Mesenteric fat pad (tissue), 1 donor: ENCODE measurements around the gene TAF3. TPM values are rescaled to one million over a fixed set of nuclear protein-coding genes. Genes with fewer than 3 reads are reported as not detected.
"Not testable (repeated sequence)": the region's sequence is repeated elsewhere in the genome, so short reads cannot be mapped to it uniquely, and the experiment has no call there.

Experiments
- DNase-seq: peaks from one replicate; pipeline ENCODE4 v3.0.0-alpha.2; 2020; ENCODE audit warnings: low spot score
- total RNA-seq: library from RNA; stranded (reverse); fragmentation: NEBNext Ultra II Directional; extraction: Animal tissue kit (Norgen Biotek cat#: 25700); gene quantifications from one replicate; pipeline ENCODE4 v1.2.1, GENCODE V29; 2021
- donor health status: DM: yes; HTN: yes; CAD: no.

TAF3 gene
- total RNA-seq, 1 donor from 2014 or later, result 8.3 TPM

DNA sequence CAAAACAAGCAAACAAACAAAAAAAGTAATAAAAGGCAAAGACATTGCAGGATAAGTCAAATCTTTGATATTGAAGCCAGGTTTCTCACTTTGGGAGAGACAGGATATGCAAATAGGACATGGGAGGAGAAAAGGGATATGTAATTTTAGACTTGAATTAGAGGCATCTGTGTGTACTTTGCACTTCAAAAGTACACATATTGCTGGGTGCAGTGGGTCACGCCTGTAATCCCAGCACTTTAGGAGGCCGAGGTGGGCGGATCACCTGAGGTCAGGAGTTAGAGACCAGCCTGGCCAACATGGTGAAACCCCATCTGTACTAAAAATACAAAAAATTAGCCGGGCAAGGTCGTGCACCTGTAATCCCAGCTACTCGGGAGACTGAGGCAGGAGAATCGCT lies 6.6 kb upstream of the TAF3 start:
- not testable (repeated sequence) for DNase-seq

DNA sequence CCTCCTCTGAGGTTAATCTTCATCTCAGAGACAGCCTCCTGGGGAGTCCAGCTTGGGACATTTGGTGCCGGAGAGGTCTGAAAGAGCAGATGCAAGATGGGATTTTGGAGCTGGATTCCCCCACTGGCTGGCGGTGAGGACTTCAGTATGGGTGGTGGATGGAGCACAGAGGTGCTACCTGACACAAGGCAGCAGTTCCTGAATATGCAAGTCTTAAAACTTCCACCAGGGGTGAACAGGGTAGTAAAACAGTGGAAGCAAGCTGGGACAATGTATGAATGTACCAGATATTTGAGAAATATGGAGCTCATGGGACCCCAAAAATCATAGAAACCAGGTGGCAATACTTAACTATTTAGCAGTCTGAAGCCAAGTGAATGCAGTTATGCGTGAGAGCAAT lies 4.8 kb upstream of the TAF3 start:
- DNase-seq, result no peak

DNA sequence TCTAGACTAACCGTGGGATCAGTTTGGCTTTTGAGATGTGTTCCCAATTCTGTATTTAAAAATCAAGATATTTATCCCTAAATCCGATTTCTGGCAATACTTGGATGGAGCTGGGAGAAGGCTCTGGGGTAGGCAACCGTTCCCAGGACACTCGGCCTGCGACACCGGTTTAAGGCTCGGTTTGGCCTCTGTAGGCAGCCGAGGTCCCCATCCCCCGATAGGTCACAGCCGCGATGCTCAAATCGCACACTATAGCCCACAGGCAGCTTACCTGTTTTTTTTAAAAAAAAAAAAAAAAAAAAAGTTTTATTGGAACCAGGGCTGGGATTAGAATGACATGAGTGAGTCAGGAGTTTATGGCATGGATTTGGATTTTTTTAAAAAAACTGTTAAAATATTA lies 729 bp upstream of the TAF3 start:
- DNase-seq, result no peak

DNA sequence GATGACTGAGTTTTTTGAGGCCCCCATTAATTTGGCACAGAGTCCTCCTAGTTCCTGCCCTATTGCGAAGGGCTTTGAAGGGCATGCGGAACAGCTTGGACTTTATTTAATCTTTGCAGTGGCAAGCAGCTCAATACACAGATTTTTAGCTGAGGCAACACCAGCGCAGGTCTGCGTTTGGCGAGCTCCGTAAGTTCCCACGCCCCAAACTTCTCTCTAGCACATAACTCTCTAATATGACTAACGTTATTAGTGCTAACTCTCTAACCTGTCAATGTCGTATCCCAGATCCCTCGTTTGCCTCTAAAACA lies 366 bp upstream of the TAF3 start:
- no peak for DNase-seq

DNA sequence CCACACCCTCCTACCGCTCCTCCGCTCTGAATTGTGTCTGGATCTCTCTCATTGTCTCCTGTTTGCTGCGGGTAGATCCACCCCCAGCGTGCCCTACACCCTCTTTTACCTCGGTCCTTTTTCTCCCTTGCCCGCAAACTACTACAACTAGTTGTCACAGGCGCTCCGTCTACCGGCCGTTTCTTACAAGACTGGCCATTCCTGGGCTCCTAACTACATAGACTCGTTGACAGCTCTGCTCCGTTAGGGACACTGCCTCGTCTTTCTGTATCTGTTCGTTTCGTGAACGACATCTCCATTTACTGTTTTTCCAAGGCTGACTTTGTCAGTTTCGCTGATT lies 786 bp downstream of the TAF3 start:
- no peak for DNase-seq

DNA sequence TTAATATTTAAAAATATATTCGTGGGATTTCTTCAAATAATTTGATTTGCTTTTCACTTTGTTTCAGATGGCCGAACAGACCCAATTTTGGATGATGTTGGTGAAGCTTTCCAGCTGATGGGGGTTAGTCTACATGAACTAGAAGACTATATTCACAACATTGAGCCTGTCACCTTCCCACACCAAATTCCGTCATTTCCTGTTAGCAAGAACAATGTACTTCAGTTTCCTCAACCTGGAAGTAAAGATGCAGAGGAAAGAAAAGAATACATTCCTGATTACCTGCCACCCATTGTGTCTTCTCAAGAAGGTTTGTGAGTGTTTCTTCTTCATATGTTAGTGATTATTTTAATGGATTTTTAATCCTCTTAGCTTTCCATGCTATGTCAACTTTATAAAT lies 5.9 kb downstream of the TAF3 start:
- DNase-seq, result no peak

DNA sequence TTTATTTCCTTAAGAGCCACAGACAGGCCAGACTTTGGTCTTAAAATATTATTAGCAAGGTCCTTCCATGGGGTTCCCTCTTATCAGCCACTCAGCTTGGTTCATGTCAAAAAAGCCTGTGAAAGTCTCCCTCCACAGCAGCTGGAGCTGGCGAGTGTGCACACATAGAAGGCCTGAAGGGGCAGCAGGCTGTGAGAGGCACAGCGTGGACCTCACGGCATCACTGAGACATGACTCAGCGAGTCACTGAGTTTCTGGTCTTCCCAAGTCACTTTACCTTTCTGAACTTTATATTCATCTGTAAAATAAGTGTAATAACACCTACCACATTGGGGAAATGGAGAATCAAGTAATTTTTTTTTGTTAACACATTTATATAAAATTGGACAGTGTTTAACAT lies 8.7 kb downstream of the TAF3 start:
- no peak for DNase-seq

DNA sequence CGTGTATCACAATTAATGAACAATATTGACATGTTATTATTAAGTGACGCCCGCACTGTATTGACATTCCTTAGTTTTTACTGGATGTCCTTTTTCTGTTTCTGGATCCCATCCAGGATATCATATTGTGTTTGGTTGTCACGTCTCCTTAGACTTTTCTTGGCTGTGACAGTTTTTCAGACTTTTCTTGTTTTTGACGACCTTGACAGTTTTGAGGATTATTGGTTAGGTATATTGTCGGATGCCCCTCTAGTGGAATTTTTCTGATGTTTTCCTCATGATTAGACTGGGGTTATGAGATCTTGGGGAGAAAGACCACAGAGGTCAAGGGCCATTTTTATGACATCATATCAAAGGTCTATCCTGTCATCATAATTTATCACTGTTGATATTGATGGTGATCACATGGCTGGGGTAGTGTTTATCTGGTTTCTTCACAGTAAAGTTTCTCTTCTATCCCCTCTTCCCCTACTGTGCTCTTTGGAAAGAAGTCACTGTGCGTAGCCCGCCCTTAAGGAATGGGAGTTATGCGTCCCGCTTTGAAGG lies 11.1 kb downstream of the TAF3 start:
- no peak for DNase-seq

DNA sequence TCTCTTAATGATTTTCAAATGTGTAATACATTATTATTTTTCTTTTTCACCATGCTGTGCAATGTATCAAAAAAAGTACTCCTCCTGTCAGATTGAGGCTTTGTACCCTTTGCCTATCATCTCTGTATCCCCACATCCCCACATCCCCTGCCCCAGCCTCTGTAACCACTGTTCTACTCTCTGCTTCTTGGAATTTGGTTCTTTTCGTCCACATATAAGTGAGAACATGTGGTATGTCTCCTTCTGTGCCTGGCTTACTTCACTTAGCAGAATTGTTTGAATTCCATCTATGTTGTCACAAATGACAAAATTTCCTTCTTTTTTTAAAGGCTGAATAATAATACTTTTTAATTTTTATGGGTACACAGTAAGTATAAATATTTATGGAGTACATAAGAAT lies 13.8 kb downstream of the TAF3 start:
- no peak for DNase-seq

DNA sequence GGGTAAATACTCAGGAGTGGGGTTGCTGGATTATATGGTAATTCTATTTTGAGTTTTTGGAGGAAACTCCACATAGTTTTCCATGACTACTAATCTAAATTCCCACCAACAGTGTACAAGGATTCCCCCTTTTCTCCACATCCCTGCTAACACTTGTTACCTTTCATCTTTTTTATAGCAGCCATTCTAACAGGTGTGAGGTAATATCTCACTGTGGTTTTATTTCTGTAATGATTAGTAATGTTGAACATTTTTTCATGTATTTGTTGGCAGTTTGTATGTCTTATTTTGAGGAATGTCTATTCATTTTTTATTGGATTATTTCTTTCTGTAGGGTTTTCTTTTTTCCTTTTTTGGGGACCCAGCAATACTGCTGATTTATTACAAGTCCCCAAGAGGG lies 14.9 kb downstream of the TAF3 start:
- DNase-seq, result no peak

DNA sequence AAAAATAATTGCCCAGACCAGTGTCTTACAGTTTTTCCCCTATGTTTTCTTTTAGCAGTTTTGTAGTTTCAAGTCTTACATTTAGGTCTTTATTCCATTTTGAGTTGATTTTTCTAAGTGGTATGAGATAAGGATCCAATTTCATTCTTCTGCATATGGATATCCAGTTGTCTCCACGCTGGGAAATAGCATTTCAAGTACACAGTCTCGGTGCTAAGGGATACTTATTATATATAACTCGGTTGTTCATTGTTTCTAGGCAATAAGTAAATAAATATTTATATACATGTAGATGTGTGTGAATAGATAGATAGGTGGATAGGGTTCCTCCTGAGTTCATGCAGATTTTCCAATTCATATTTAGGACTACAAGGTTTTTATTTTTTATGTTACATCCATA lies 16.0 kb downstream of the TAF3 start:
- no peak for DNase-seq

DNA sequence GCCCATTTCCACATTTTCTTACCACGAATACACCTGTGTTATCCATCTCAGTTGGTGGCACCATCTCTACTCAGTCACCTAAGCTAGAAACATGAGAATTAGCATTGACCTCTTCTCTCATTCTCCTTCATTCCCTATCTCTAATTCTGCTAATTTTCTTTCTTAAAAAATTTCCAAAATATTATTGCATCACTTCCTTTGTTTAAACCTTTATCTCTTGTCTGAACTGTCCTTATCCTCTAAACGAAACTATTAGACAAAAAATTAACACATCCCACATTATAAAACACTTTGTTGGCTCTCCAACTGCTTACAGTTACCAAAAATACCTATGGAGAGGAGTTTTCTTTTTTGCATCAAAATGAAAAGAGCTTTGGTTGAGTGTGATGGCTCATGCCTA lies 18.3 kb downstream of the TAF3 start:
- no peak for DNase-seq

DNA sequence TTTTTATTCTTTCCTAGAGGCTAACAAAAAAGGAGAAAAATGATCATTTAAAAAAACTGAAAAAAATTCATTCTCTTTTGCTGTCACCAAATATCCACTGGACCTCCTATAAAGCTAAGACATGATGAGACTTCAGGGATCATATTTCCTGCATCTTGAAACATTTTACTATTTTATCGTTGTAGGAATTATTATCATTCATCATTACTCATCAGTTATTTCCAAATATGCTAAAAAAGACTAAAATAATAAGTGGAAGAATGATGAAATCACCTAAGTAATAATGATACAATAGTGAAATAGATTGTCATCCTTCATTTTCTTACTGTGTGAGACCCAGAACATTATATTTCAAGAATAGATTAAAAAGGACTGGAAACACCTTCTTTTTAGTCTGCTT lies 28.3 kb downstream of the TAF3 start:
- no peak for DNase-seq

DNA sequence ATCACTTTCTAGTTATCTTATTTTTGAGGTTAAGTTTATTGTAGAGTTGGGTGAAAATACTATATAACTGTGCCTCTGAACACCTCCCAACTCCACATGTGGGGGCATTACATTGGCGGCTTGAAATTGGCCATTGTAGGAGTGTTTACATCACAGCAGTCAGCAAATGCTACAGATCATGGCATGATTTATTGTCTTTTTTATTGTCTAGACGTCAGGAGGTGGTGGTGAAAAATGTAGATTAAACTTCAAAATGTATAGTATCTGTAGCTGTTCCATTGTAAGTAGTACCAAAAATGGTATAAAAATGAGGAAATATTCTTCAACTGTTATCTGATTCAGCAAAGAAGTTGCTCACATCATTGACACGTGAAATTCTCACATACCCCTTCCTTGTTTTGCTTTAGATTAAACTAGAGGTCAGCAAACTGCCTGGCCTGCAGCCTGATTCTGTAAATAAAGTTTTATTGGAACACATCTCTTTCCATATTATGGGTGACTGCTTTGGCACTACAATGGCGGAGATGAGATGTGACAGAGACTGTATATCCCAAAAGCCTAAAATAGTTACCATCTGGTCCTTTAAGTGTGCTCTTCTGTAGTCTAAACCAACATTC lies 35.0 kb downstream of the TAF3 start:
- no peak for DNase-seq

DNA sequence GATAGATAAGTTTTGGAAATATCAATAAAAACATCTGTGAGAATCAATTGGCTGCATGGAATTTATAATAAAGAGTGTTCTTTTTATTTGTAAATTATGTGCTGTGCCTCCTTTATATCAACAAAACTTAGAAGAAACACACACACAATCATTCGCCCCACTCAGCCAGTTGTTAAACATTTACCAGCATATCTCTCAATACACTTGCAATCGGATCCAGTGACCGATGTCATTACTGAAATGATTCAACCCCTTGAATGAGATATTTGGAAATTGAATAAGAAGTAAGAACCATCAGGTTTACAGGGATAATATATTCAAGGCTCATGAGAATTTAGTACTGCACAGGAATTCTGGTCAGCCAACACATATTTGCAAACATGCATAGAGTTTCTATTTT lies 35.6 kb downstream of the TAF3 start:
- DNase-seq, result no peak

DNA sequence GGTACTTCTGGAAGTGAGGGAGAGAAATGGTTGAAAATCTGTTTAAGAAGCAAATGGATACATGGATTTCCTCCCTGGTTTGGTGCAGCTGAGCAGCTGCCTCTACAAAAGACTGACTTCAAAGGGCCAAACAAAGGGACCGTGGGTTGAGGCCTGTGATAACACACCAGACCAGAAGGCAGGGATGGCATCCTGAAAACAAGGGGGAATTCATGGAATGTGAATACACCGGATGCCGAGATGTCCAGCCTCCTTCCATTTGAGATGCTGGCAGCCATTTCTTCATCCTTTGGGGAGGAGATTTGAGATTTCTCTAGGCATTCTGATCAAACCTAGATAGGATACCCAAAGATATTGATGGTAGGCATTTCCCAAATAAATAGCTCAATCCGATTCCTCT lies 36.9 kb downstream of the TAF3 start:
- DNase-seq, result no peak

DNA sequence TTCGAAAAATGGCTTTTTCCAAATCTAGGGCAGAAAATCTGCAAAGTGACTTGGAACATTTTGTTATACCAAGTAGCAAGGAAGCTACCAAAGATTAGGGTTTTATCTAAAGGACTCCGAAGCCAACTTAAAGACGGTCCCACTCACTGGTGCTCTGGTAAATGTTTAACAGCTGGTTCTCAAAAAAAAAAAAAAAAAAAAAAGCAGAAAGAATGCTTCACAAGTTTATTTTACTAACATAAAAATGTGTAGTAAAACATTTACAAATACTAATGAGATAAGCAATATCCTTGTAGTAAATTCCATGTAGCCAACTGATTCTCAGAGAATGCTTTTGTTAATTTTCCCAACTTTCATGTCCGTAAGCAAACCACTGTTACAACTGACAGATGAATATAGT lies 38.4 kb downstream of the TAF3 start:
- DNase-seq, result no peak

DNA sequence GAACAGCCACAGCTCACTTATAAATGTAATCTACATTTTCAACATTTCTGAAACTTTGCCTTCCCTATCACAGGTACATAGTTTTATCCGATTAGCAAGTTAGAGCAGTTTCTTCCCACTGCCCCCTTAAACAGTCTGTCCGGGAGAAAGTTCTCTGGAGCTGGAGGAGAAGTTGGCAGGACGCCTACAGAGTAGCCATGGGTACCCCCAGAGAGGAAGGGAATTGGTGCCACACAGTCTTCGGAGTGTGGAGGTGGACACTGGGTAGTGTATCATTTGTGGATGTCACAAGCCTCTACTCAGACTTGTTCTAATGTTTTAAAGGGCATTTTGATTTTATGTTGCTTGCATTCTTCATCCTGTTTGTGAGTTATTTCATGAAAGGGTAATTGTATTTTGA lies 39.0 kb downstream of the TAF3 start:
- DNase-seq, result no peak

DNA sequence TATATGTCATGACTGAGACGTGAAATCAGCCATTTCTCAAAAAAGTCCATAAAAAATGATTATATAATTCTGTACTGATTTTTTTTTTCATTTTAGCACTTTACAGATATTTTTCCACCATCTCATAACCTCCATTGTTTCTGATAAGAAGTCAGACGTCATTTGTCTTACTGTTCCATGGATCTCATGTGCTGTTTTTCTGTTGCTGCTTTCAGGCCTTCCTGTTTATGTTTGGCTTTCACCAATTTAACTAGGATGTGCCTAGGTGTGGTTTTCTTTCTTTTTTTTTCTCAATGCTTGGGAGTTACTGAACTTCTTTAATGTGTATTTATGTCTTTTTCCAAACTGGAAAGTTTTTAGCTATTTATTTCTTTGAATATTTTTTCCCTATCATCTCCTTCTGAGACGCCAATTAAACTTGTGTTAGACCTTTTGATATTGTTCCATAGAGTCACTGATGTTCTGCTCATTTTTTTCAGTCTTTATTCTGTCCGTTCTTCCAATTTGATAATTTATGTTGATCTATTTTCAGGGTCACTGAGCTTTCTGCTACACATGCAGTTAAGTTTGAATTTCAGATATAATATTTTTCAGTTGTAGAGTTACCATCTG lies 43.3 kb downstream of the TAF3 start:
- no peak for DNase-seq

DNA sequence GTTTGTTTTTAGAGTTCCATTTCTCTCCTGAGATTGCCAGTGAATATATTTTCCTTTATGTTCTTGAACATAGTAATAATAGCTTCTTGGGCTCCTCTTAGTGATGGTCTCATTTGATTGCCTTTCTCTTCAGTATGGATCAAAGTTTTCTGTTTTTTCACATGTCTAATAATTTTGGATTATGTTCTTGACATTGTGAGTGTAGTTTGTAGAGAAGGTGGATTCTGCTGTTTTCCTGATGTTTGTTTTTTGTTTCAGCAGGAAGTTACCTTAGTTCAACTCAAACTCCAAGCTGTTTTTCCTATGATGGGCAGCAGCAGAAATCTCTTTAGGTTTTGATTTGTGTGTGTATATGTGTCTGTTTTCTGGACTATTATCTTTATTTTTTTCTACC lies 43.8 kb downstream of the TAF3 start:
- DNase-seq, result no peak

DNA sequence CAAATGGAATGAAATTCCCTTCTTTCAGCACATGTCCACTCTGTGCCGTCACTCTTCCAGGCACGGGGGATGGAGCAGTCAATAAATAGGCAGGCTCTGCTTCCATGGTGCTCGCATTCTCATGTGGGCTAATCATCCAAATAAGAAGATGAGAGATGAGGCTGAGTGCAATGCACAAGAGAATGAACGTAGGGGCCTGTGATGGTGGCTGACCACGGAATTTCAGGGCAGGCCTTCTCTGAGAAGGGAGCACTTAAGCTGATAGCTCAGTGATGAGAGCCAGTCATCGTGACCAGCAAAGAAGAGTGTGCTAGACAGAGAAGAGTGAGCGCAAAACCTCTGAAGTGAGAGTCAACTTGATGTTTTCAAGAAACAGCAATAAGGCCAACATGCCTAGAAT lies 47.9 kb downstream of the TAF3 start:
- DNase-seq, result no peak

DNA sequence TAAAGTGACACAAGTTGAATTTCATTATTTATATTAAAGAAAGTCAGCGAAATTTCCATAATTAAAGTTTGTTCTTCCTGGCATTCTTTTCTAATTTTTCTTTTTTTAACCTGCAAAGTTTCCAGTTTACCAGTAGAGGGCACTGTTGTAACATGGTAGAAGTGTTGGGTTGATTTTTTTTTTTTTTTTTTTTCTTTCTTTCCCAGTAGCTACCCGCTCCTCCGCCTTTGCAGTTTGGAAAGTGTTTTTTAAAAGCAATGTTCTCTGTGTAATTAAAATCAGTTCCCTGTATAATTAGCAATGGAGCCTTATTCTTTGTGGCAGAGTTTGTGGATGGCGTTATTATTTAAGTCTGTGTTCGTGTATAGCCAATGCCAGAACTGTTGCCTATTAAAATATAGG lies 53.7 kb downstream of the TAF3 start:
- DNase-seq, result no peak

DNA sequence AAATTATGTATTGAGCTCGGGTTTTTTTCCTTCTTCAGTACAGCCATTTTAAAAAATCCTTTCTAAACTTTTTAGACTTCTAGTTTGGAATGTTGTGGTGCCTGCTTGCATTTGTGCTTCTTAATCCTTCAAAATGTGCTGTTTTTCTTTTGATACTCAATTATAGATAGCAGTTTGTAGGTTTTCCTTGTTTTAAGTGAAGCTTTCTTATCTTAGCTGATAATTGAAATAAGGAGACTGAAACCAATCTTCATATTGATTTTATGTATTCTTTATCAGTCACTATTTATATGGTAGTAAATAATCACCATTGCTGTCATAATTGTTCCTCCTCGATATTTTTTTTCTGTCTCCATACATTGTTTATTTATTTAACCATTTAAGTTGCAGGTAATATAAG lies 56.6 kb downstream of the TAF3 start:
- DNase-seq, result no peak
